ENCODE data around the gene PRKAR1B.
A peak's percentile ranks its signal among the peaks of the same experiment; 100 is the strongest.

The PRKAR1B gene

GRCh38 chr7:516606-517456 lies 210.2 kb downstream of the PRKAR1B start:
- DNase-seq: no peak

GRCh38 chr7:516216-516605 lies 210.9 kb downstream of the PRKAR1B start:
- no peak for DNase-seq

GRCh38 chr7:515628-516027 lies 211.5 kb downstream of the PRKAR1B start:
- no peak for DNase-seq

GRCh38 chr7:514651-515598 lies 212.2 kb downstream of the PRKAR1B start:
- DNase-seq: no peak

GRCh38 chr7:514242-514641 lies 212.8 kb downstream of the PRKAR1B start:
- DNase-seq: no peak

- DNase-seq: peak; percentile 49
Observed at GRCh38 chr7:513521-514166, 213.4 kb downstream of the PRKAR1B start.

GRCh38 chr7:512541-513311 lies 214.4 kb downstream of the PRKAR1B start:
- peak; percentile 96 for DNase-seq

- DNase-seq: no peak
Observed at GRCh38 chr7:512146-512510, 215.0 kb downstream of the PRKAR1B start.

- DNase-seq: peak; percentile 53
Observed at GRCh38 chr7:511476-512145, 215.5 kb downstream of the PRKAR1B start.

GRCh38 chr7:510782-511281 lies 216.2 kb downstream of the PRKAR1B start:
- DNase-seq: no peak

GRCh38 chr7:510131-510481 lies 217.0 kb downstream of the PRKAR1B start:
- DNase-seq: no peak

GRCh38 chr7:509426-510130 lies 217.5 kb downstream of the PRKAR1B start:
- no peak for DNase-seq

GRCh38 chr7:508461-509170 lies 218.5 kb downstream of the PRKAR1B start:
- no peak for DNase-seq

- DNase-seq: no peak
Observed at GRCh38 chr7:507623-508300, 219.3 kb downstream of the PRKAR1B start.

- DNase-seq: no peak
Observed at GRCh38 chr7:506921-507622, 220.0 kb downstream of the PRKAR1B start.

GRCh38 chr7:506391-506831 lies 220.7 kb downstream of the PRKAR1B start:
- no peak for DNase-seq

- DNase-seq: no peak
Observed at GRCh38 chr7:505171-505570, 221.9 kb downstream of the PRKAR1B start.

GRCh38 chr7:504221-505111 lies 222.6 kb downstream of the PRKAR1B start:
- DNase-seq: no peak
